Measurements from ENCODE around the gene OR2T27.
"Not testable (repeated sequence)": the region's sequence is repeated elsewhere in the genome, so short reads cannot be mapped to it uniquely, and the experiment has no call there.

DNA sequence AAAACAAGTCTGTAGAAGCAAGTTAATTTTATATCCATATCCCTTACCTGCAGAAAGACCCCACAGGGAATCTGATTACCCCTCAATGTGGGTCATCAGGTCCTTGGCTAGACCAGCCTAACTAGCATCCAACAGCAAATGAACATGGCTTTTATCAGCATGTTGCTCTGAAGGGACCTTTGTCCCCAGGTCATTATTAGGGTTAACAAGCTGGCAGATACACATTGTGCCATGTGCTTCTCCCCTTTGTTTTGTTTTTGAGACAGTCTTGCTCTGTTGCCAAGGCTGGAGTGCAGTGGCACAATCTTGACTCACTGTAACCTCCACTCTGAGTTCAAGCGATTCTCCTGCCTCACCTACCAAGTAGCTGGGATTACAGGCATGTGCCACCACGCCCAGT, 20.3 kb downstream of the OR2T27 start, which contains the start of gene OR2T11:
- not testable (repeated sequence) for TF ChIP-seq TARDBP (IDR thresholded peaks at IDR 0.05); FOXA1 (IDR thresholded peaks at IDR 0.05); BHLHE40 (IDR thresholded peaks at IDR 0.05; ENCODE audit: borderline replicate concordance); ELF4 (IDR thresholded peaks at IDR 0.05)
